WTC11 (cell line): ENCODE measurements around the gene ABCA5. TPM values are rescaled to one million over a fixed set of nuclear protein-coding genes. Genes with fewer than 3 reads are reported as not detected.

Source experiments
- ATAC-seq: fragments of 200-7000 bp; cut with Tn5 transposase; 2 replicates; pipeline ENCODE4 v1.10.0; 2021; ENCODE audit warnings: mild to moderate bottlenecking, moderate library complexity
- CTCF ChIA-PET: fragments of 300-600 bp; sonication (Branson Sonifier 250); formaldehyde crosslinking; loops from one replicate; lab custom pipeline; 2021; ENCODE audit warnings: antibody characterized with exemption; lab: Charles Lee
- POLR2A ChIA-PET: fragments of 350-600 bp; sonication (Branson Sonifier 250); formaldehyde crosslinking; loops from one replicate; lab custom pipeline; 2021; ENCODE audit warnings: antibody characterized with exemption; lab: Charles Lee
- DNase-seq: peaks from one replicate; pipeline ENCODE4 v3.0.0; 2021; ENCODE audit warnings: low spot score
- H3K27ac Mint-ChIP-seq: 2 replicates; pipeline ENCODE4 v1.8.0; 2021; ENCODE audit warnings: mixed read lengths
- H3K27me3 Mint-ChIP-seq: 2 replicates; pipeline ENCODE4 v1.8.0; 2021; ENCODE audit warnings: low read depth, mild to moderate bottlenecking, moderate library complexity, mixed read lengths
- H3K36me3 Mint-ChIP-seq: 2 replicates; pipeline ENCODE4 v1.8.0; 2021; ENCODE audit warnings: mixed read lengths
- H3K4me1 Mint-ChIP-seq: 2 replicates; pipeline ENCODE4 v1.8.0; 2022; ENCODE audit warnings: mixed read lengths
- H3K4me3 Mint-ChIP-seq: 2 replicates; pipeline ENCODE4 v1.8.0; 2021; ENCODE audit warnings: mild to moderate bottlenecking, moderate library complexity, mixed read lengths
- H3K9me3 Mint-ChIP-seq: 2 replicates; pipeline ENCODE4 v1.8.0; 2021; ENCODE audit warnings: mixed read lengths
- FOXP1 ChIP-seq: sonication (generic); formaldehyde crosslinking; IDR thresholded peaks from 2 replicates; pipeline ENCODE4 v1.8.0; 2022; ENCODE audit warnings: missing genetic modification reagents, mild to moderate bottlenecking, moderate library complexity, borderline replicate concordance
- GTF2I ChIP-seq: fragments of 250-450 bp; sonication (Bioruptor Pico); conservative IDR thresholded peaks from 2 replicates; pipeline ENCODE4 v1.4.0; 2021; ENCODE audit warnings: mild to moderate bottlenecking
- NFE2L1 ChIP-seq: sonication (generic); formaldehyde crosslinking; IDR thresholded peaks from 2 replicates; pipeline ENCODE4 v1.8.1; 2023; ENCODE audit warnings: missing genetic modification reagents
- PRRX2 ChIP-seq: fragments of 250-450 bp; sonication (Bioruptor Pico); IDR thresholded peaks from 2 replicates; pipeline ENCODE4 v1.8.0; 2021; ENCODE audit warnings: mild to moderate bottlenecking
- SOX15 ChIP-seq: fragments of 250-450 bp; sonication (Bioruptor Pico); IDR thresholded peaks from 2 replicates; pipeline ENCODE4 v1.9.0; 2021; ENCODE audit warnings: mild to moderate bottlenecking
- ZBTB21 ChIP-seq: sonication (generic); formaldehyde crosslinking; IDR thresholded peaks from 2 replicates; pipeline ENCODE4 v1.8.1; 2023; ENCODE audit warnings: mild to moderate bottlenecking, missing genetic modification reagents, borderline replicate concordance
- ZNF232 ChIP-seq: sonication (generic); formaldehyde crosslinking; IDR thresholded peaks from 2 replicates; pipeline ENCODE4 v1.8.0; 2022; ENCODE audit warnings: mild to moderate bottlenecking, missing genetic modification reagents
- ZNF317 ChIP-seq: sonication (generic); formaldehyde crosslinking; IDR thresholded peaks from 2 replicates; pipeline ENCODE4 v1.8.1; 2023; ENCODE audit warnings: low read depth, mild to moderate bottlenecking, moderate library complexity, missing genetic modification reagents, borderline replicate concordance
- total RNA-seq: library from RNA; stranded (reverse); gene quantifications from 3 replicates; pipeline ENCODE4 v1.2.3, GENCODE V29; 2021
- TF ChIP-seq, protein P1 (sequence below): sonication (generic); formaldehyde crosslinking; IDR thresholded peaks from 2 replicates; pipeline ENCODE4 v1.8.1; 2023; ENCODE audit warnings: mild to moderate bottlenecking, missing genetic modification reagents, borderline replicate concordance
- TF ChIP-seq, protein P2 (sequence below): sonication (generic); formaldehyde crosslinking; IDR thresholded peaks from 2 replicates; pipeline ENCODE4 v1.8.0; 2022; ENCODE audit warnings: mild to moderate bottlenecking, missing genetic modification reagents
- TF ChIP-seq, protein P3 (sequence below): sonication (generic); formaldehyde crosslinking; IDR thresholded peaks from 2 replicates; pipeline ENCODE4 v1.8.1; 2023; ENCODE audit warnings: mild to moderate bottlenecking, missing genetic modification reagents, moderate library complexity
- TF ChIP-seq, protein P4 (sequence below): sonication (generic); formaldehyde crosslinking; IDR thresholded peaks from 2 replicates; pipeline ENCODE4 v1.8.0; 2023; ENCODE audit warnings: missing genetic modification reagents
- TF ChIP-seq, protein P5 (sequence below): sonication (generic); formaldehyde crosslinking; IDR thresholded peaks from 2 replicates; pipeline ENCODE4 v1.8.0; 2022; ENCODE audit warnings: missing genetic modification reagents
- TF ChIP-seq, protein P6 (sequence below): sonication (generic); formaldehyde crosslinking; IDR thresholded peaks from 2 replicates; pipeline ENCODE4 v1.8.0; 2023; ENCODE audit warnings: mild to moderate bottlenecking, missing genetic modification reagents
- TF ChIP-seq, protein P7 (sequence below): sonication (generic); formaldehyde crosslinking; IDR thresholded peaks from 2 replicates; pipeline ENCODE4 v1.8.1; 2022; ENCODE audit warnings: mild to moderate bottlenecking, moderate library complexity, missing genetic modification reagents

The ABCA5 gene
- total RNA-seq, 1 experiment from 2014 or later, result 1.8 TPM

DNA sequence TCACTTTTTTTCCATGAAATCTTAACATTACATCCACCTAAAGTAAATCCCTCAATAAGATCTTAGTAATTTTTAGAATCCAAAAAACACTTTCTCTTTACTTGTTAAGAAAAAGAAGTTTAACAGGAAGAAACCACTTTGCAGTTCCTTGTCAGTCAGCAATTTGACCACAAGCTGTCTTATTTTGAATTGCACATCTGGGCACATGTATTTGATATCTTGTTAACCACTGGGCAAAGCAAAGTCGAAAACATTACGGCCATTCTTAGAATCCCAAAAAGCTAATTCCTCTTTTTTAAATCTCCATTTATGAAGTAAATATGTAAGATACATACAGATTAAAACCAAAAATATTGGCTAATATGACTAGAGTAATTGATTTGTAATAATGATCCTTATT, 99.4 kb downstream of the ABCA5 start (continued):
- TF ChIP-seq, protein P1, sequence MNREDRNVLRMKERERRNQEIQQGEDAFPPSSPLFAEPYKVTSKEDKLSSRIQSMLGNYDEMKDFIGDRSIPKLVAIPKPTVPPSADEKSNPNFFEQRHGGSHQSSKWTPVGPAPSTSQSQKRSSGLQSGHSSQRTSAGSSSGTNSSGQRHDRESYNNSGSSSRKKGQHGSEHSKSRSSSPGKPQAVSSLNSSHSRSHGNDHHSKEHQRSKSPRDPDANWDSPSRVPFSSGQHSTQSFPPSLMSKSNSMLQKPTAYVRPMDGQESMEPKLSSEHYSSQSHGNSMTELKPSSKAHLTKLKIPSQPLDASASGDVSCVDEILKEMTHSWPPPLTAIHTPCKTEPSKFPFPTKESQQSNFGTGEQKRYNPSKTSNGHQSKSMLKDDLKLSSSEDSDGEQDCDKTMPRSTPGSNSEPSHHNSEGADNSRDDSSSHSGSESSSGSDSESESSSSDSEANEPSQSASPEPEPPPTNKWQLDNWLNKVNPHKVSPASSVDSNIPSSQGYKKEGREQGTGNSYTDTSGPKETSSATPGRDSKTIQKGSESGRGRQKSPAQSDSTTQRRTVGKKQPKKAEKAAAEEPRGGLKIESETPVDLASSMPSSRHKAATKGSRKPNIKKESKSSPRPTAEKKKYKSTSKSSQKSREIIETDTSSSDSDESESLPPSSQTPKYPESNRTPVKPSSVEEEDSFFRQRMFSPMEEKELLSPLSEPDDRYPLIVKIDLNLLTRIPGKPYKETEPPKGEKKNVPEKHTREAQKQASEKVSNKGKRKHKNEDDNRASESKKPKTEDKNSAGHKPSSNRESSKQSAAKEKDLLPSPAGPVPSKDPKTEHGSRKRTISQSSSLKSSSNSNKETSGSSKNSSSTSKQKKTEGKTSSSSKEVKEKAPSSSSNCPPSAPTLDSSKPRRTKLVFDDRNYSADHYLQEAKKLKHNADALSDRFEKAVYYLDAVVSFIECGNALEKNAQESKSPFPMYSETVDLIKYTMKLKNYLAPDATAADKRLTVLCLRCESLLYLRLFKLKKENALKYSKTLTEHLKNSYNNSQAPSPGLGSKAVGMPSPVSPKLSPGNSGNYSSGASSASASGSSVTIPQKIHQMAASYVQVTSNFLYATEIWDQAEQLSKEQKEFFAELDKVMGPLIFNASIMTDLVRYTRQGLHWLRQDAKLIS (CRISPR knock-in tag), result no peak
- TF ChIP-seq, protein P2, sequence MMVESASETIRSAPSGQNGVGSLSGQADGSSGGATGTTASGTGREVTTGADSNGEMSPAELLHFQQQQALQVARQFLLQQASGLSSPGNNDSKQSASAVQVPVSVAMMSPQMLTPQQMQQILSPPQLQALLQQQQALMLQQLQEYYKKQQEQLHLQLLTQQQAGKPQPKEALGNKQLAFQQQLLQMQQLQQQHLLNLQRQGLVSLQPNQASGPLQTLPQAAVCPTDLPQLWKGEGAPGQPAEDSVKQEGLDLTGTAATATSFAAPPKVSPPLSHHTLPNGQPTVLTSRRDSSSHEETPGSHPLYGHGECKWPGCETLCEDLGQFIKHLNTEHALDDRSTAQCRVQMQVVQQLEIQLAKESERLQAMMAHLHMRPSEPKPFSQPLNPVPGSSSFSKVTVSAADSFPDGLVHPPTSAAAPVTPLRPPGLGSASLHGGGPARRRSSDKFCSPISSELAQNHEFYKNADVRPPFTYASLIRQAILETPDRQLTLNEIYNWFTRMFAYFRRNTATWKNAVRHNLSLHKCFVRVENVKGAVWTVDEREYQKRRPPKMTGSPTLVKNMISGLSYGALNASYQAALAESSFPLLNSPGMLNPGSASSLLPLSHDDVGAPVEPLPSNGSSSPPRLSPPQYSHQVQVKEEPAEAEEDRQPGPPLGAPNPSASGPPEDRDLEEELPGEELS (CRISPR knock-in tag), result no peak

DNA sequence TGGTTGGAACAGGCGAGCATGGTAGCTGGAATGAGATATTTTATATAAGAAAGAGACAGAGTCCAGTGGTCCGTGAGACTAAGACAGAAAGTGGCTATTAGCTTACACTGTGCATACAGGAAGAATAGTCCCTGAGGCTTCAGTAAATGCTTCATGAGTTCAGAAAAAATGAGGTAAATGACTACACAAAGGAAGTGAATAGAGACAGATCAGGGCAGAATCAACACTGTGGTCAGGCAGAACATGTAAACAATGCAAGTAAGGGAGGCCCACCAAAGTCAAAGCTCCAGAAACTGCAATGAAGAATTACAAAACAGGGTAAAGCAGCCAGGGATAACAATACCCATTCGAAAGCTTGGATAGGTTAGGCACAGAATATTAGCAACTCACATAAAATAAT, 103.1 kb downstream of the ABCA5 start:
- ATAC-seq (no peak), DNase-seq (no peak)
- ChIA-PET POLR2A (no interaction called here), CTCF (interaction anchor here (1.2 to 3.0 kb wide), 3 partner anchors 11 to 452 kb away, joined by 4 to 9 read pairs (median 7); no protein-coding TSS in a partner anchor)
- no peaks in the 10 kb centered on the region for H3K9me3 Mint-ChIP-seq
- TF ChIP-seq NFE2L1 (CRISPR knock-in tag) (no peak), SOX15 (no peak), FOXP1 (CRISPR knock-in tag) (no peak), ZNF232 (no peak), GTF2I (CRISPR knock-in tag) (no peak)
- TF ChIP-seq, protein P3, sequence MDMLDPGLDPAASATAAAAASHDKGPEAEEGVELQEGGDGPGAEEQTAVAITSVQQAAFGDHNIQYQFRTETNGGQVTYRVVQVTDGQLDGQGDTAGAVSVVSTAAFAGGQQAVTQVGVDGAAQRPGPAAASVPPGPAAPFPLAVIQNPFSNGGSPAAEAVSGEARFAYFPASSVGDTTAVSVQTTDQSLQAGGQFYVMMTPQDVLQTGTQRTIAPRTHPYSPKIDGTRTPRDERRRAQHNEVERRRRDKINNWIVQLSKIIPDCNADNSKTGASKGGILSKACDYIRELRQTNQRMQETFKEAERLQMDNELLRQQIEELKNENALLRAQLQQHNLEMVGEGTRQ (CRISPR knock-in tag), result no peak
- H3K27ac Mint-ChIP-seq, result no peak overlapping the region
- H3K27me3 Mint-ChIP-seq, result no peaks in the 10 kb centered on the region
- no peak overlapping the region for H3K4me3 Mint-ChIP-seq
- no peaks in the 10 kb centered on the region for H3K36me3 Mint-ChIP-seq
- no peaks in the 10 kb centered on the region for H3K4me1 Mint-ChIP-seq

DNA sequence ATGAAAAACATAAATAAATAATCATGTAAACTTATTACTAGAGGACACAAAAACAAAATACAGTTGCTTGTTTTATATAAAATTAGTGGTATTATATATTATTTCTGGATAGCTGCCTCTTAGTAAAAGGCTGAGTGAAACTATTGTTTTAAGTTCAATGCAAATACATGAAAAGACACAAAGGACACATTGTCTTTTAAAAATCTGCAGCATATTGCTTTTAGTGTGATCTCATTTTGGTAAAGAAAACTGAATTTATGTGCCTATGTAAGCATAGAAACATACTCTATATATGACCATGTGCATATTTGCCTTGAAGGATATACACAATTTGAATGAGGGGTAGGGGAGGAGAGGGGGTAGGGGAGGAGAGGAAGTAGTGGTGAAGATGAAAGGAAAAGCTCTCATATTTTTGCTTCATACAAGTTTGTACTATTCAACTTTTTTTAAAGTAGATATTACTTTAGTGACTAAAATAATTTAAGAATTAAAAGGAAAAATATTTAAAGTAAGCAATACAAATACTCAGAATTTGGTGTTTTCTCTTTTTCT, 104.2 kb downstream of the ABCA5 start:
- Mint-ChIP-seq H3K9me3 (no peaks in the 10 kb centered on the region), H3K27me3 (no peaks in the 10 kb centered on the region), H3K4me3 (no peak overlapping the region), H3K4me1 (no peaks in the 10 kb centered on the region), H3K27ac (no peak overlapping the region), H3K36me3 (no peaks in the 10 kb centered on the region)
- ATAC-seq (no peak), DNase-seq (no peak)
- ChIA-PET CTCF (interaction anchor here (1.7 kb wide), 1 partner anchor 451 kb away, joined by 7 read pairs; no protein-coding TSS in a partner anchor), POLR2A (no interaction called here)
- TF ChIP-seq ZNF317 (CRISPR knock-in tag), result no peak
- TF ChIP-seq, protein P4, sequence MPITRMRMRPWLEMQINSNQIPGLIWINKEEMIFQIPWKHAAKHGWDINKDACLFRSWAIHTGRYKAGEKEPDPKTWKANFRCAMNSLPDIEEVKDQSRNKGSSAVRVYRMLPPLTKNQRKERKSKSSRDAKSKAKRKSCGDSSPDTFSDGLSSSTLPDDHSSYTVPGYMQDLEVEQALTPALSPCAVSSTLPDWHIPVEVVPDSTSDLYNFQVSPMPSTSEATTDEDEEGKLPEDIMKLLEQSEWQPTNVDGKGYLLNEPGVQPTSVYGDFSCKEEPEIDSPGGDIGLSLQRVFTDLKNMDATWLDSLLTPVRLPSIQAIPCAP (CRISPR knock-in tag), result no peak
- TF ChIP-seq, protein P5, sequence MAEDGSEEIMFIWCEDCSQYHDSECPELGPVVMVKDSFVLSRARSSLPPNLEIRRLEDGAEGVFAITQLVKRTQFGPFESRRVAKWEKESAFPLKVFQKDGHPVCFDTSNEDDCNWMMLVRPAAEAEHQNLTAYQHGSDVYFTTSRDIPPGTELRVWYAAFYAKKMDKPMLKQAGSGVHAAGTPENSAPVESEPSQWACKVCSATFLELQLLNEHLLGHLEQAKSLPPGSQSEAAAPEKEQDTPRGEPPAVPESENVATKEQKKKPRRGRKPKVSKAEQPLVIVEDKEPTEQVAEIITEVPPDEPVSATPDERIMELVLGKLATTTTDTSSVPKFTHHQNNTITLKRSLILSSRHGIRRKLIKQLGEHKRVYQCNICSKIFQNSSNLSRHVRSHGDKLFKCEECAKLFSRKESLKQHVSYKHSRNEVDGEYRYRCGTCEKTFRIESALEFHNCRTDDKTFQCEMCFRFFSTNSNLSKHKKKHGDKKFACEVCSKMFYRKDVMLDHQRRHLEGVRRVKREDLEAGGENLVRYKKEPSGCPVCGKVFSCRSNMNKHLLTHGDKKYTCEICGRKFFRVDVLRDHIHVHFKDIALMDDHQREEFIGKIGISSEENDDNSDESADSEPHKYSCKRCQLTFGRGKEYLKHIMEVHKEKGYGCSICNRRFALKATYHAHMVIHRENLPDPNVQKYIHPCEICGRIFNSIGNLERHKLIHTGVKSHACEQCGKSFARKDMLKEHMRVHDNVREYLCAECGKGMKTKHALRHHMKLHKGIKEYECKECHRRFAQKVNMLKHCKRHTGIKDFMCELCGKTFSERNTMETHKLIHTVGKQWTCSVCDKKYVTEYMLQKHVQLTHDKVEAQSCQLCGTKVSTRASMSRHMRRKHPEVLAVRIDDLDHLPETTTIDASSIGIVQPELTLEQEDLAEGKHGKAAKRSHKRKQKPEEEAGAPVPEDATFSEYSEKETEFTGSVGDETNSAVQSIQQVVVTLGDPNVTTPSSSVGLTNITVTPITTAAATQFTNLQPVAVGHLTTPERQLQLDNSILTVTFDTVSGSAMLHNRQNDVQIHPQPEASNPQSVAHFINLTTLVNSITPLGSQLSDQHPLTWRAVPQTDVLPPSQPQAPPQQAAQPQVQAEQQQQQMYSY (CRISPR knock-in tag), result no peak
- no peak for TF ChIP-seq ZBTB21 (CRISPR knock-in tag)
- no peak for TF ChIP-seq PRRX2 (CRISPR knock-in tag)
- TF ChIP-seq, protein P6, sequence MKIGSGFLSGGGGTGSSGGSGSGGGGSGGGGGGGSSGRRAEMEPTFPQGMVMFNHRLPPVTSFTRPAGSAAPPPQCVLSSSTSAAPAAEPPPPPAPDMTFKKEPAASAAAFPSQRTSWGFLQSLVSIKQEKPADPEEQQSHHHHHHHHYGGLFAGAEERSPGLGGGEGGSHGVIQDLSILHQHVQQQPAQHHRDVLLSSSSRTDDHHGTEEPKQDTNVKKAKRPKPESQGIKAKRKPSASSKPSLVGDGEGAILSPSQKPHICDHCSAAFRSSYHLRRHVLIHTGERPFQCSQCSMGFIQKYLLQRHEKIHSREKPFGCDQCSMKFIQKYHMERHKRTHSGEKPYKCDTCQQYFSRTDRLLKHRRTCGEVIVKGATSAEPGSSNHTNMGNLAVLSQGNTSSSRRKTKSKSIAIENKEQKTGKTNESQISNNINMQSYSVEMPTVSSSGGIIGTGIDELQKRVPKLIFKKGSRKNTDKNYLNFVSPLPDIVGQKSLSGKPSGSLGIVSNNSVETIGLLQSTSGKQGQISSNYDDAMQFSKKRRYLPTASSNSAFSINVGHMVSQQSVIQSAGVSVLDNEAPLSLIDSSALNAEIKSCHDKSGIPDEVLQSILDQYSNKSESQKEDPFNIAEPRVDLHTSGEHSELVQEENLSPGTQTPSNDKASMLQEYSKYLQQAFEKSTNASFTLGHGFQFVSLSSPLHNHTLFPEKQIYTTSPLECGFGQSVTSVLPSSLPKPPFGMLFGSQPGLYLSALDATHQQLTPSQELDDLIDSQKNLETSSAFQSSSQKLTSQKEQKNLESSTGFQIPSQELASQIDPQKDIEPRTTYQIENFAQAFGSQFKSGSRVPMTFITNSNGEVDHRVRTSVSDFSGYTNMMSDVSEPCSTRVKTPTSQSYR (CRISPR knock-in tag), result no peak
- TF ChIP-seq, protein P7, sequence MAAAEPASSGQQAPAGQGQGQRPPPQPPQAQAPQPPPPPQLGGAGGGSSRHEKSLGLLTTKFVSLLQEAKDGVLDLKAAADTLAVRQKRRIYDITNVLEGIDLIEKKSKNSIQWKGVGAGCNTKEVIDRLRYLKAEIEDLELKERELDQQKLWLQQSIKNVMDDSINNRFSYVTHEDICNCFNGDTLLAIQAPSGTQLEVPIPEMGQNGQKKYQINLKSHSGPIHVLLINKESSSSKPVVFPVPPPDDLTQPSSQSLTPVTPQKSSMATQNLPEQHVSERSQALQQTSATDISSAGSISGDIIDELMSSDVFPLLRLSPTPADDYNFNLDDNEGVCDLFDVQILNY (CRISPR knock-in tag), result no peak
